ENCODE results near the gene GLUD1.

DNA sequence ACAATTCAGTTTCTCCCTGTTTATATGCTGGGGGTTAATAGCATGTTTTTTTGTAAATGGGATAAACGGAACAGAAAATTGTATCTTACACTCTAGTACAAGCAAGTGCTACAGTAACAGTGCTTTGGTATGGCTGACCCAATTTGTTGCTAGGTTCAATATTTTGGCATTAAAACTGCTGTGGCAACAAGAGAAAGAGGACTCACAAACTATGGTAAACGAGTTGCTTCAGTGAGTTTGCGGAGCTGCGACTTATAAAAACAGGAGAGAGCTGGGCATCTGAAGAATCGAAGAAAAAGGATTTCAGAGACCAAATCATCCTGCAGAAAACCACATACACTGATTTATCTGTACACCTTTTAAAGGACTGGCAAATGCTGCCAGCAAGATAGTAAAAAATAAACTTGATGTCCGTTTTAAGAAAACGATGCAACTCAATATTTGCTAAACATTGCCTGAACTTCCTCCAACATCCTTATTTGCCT lies 2.2 kb downstream of the GLUD1 start:
- TF ChIP-seq FOXM1 (IDR thresholded peaks at IDR 0.05; ENCODE audit: borderline replicate concordance, low read depth) = no peak
- TF ChIP-seq YY1 (IDR thresholded peaks at IDR 0.05; ENCODE audit: low read depth) = no peak
- TF ChIP-seq ZBTB7A (IDR thresholded peaks at IDR 0.05; ENCODE audit: low read depth) = no peak
- TF ChIP-seq, protein P1, sequence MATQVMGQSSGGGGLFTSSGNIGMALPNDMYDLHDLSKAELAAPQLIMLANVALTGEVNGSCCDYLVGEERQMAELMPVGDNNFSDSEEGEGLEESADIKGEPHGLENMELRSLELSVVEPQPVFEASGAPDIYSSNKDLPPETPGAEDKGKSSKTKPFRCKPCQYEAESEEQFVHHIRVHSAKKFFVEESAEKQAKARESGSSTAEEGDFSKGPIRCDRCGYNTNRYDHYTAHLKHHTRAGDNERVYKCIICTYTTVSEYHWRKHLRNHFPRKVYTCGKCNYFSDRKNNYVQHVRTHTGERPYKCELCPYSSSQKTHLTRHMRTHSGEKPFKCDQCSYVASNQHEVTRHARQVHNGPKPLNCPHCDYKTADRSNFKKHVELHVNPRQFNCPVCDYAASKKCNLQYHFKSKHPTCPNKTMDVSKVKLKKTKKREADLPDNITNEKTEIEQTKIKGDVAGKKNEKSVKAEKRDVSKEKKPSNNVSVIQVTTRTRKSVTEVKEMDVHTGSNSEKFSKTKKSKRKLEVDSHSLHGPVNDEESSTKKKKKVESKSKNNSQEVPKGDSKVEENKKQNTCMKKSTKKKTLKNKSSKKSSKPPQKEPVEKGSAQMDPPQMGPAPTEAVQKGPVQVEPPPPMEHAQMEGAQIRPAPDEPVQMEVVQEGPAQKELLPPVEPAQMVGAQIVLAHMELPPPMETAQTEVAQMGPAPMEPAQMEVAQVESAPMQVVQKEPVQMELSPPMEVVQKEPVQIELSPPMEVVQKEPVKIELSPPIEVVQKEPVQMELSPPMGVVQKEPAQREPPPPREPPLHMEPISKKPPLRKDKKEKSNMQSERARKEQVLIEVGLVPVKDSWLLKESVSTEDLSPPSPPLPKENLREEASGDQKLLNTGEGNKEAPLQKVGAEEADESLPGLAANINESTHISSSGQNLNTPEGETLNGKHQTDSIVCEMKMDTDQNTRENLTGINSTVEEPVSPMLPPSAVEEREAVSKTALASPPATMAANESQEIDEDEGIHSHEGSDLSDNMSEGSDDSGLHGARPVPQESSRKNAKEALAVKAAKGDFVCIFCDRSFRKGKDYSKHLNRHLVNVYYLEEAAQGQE (IDR thresholded peaks at IDR 0.05; ENCODE audit: low read depth) = no peak
- no peak for TF ChIP-seq CREB1 (IDR thresholded peaks at IDR 0.05; ENCODE audit: low read depth)

Measured in Ishikawa (cell line).